IPS-18c (cell line): ENCODE data around the gene CFAP45.

Experiments
- H3K4me3 ChIP-seq: 2 replicates; pipeline ENCODE4 v1.7.0; 2013; ENCODE audit warnings: low read depth, mild to moderate bottlenecking, low read length, moderate library complexity; ENCODE audit not compliant: insufficient read depth
- H3K9me3 ChIP-seq: one replicate; pipeline ENCODE4 v1.6.1; 2013; ENCODE audit warnings: mild to moderate bottlenecking, low read length, moderate library complexity; ENCODE audit not compliant: control insufficient read depth, insufficient read depth

The CFAP45 gene

GRCh38 chr1:159829273-159829634 lies 70.7 kb downstream of the CFAP45 start:
- H3K9me3 ChIP-seq = no peaks in the 10 kb centered on the region
- no peak overlapping the region for H3K4me3 ChIP-seq

- Histone ChIP-seq H3K9me3 (no peaks in the 10 kb centered on the region), H3K4me3 (no peak overlapping the region)
These were observed 71.2 kb downstream of the CFAP45 start for GRCh38 chr1:159828581-159829272.

GRCh38 chr1:159828176-159828575 lies 71.8 kb downstream of the CFAP45 start:
- H3K4me3 ChIP-seq = no peak overlapping the region

GRCh38 chr1:159827549-159827948 lies 72.4 kb downstream of the CFAP45 start:
- no peak overlapping the region for H3K4me3 ChIP-seq

More at GRCh38 chr1:159828176-159828575, 71.8 kb downstream of the CFAP45 start:
- H3K9me3 ChIP-seq = no peaks in the 10 kb centered on the region

GRCh38 chr1:159827102-159827490 lies 72.9 kb downstream of the CFAP45 start:
- Histone ChIP-seq H3K4me3 (no peak overlapping the region), H3K9me3 (no peaks in the 10 kb centered on the region)

More at GRCh38 chr1:159827549-159827948, 72.4 kb downstream of the CFAP45 start:
- H3K9me3 ChIP-seq = no peaks in the 10 kb centered on the region

GRCh38 chr1:159826441-159827101 lies 73.4 kb downstream of the CFAP45 start, which contains the start of gene SLAMF8:
SLAMF8 (plus strand) TSS chr1:159826873; CDS start chr1:159826899, 26 bp downstream.
- Histone ChIP-seq H3K9me3 (no peaks in the 10 kb centered on the region), H3K4me3 (no peak within 1 kb of the TSS)

GRCh38 chr1:159825564-159825963 lies 74.4 kb downstream of the CFAP45 start:
- Histone ChIP-seq H3K4me3 (no peak overlapping the region), H3K9me3 (no peaks in the 10 kb centered on the region)

- no peak overlapping the region for H3K4me3 ChIP-seq
- no peaks in the 10 kb centered on the region for H3K9me3 ChIP-seq
These were observed 76.6 kb downstream of the CFAP45 start for GRCh38 chr1:159823406-159823805.
